NCI-H345 treated with DMSO at 0.1 percent for 48 hours (cell line): ENCODE measurements around the gene MFSD2B.

Source experiments
- DNase-seq: peaks from one replicate; lab custom pipeline; 2025; ENCODE audit not compliant: unreplicated experiment; lab: John Stamatoyannopoulos, UW

MFSD2B gene

GRCh38 chr2:24050041-24050979, 40.4 kb downstream of the MFSD2B start:
- DNase-seq: no peak

GRCh38 chr2:24051833-24052232, 41.9 kb downstream of the MFSD2B start:
- DNase-seq: no peak

GRCh38 chr2:24052951-24053350, 43.1 kb downstream of the MFSD2B start:
- DNase-seq: no peak

- DNase-seq: no peak
These were observed 44.6 kb downstream of the MFSD2B start for GRCh38 chr2:24054366-24055010.

- no peak for DNase-seq
These were observed 45.9 kb downstream of the MFSD2B start for GRCh38 chr2:24055750-24056149.

GRCh38 chr2:24058564-24059271, 48.8 kb downstream of the MFSD2B start:
- DNase-seq: no peak

- no peak for DNase-seq
These were observed 55.5 kb downstream of the MFSD2B start for GRCh38 chr2:24065341-24065740.

- DNase-seq: no peak
These were observed 62.4 kb downstream of the MFSD2B start for GRCh38 chr2:24072259-24072658.

GRCh38 chr2:24073816-24074215, 63.9 kb downstream of the MFSD2B start:
- no peak for DNase-seq

GRCh38 chr2:24075259-24075658, 65.4 kb downstream of the MFSD2B start:
- DNase-seq: no peak
